Measurements from ENCODE around the gene HSPBP1.

DNA sequence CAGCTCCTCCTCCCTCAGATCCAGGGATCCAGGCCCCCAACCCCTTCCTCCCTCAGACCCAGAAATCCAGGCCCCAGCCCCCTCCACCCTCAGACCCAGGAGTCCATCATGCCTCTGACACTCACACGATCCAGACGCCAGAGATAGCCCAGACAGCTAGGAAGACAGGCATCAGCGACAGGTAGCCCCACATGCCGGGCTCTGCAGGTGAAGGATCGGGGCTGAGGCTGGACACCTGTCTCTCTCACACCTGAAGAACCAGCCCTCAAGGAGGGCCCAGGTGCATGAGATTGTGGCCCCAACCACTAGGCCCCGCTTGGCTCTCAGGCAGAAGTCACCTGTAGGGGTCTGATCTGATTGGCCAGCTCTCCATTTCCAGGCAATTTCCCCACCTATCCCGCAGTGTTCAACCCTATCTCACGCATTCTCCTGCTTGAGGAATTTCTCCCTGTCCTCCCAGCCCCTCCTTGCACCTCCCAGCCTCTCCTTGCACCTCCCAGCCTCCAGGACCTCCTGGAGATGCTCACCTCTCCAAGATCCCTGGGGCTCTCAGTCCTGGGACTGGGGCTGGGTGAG lies 41.0 kb upstream of the HSPBP1 start:
- TF ChIP-seq RFX5 (IDR thresholded peaks at IDR 0.05; ENCODE audit: low read depth, low read length) (no peak), POLR2A (IDR thresholded peaks at IDR 0.05; ENCODE audit: low read depth, low read length) (no peak), CHD1 (IDR thresholded peaks at IDR 0.05; ENCODE audit: low read depth, low read length) (no peak), CEBPB (IDR thresholded peaks at IDR 0.05; ENCODE audit: low read depth, low read length) (no peak), RCOR1 (IDR thresholded peaks at IDR 0.05; ENCODE audit: insufficient replicate concordance, low read length) (no peak), MAZ (IDR thresholded peaks at IDR 0.05; ENCODE audit: borderline replicate concordance, low read depth, low read length) (no peak), RAD21 (IDR thresholded peaks at IDR 0.05; ENCODE audit: low read length) (no peak), FOS (IDR thresholded peaks at IDR 0.05; ENCODE audit: low read depth, low read length) (no peak), SMC3 (IDR thresholded peaks at IDR 0.05; ENCODE audit: low read depth, low read length) (no peak)
- TF ChIP-seq, protein P1, sequence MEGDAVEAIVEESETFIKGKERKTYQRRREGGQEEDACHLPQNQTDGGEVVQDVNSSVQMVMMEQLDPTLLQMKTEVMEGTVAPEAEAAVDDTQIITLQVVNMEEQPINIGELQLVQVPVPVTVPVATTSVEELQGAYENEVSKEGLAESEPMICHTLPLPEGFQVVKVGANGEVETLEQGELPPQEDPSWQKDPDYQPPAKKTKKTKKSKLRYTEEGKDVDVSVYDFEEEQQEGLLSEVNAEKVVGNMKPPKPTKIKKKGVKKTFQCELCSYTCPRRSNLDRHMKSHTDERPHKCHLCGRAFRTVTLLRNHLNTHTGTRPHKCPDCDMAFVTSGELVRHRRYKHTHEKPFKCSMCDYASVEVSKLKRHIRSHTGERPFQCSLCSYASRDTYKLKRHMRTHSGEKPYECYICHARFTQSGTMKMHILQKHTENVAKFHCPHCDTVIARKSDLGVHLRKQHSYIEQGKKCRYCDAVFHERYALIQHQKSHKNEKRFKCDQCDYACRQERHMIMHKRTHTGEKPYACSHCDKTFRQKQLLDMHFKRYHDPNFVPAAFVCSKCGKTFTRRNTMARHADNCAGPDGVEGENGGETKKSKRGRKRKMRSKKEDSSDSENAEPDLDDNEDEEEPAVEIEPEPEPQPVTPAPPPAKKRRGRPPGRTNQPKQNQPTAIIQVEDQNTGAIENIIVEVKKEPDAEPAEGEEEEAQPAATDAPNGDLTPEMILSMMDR (conservative IDR thresholded peaks at IDR 0.05; ENCODE audit: low read depth, low read length): no peak
- TF ChIP-seq, protein P2, sequence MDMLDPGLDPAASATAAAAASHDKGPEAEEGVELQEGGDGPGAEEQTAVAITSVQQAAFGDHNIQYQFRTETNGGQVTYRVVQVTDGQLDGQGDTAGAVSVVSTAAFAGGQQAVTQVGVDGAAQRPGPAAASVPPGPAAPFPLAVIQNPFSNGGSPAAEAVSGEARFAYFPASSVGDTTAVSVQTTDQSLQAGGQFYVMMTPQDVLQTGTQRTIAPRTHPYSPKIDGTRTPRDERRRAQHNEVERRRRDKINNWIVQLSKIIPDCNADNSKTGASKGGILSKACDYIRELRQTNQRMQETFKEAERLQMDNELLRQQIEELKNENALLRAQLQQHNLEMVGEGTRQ (IDR thresholded peaks at IDR 0.05; ENCODE audit: low read depth, low read length): no peak
- TF ChIP-seq, protein P3, sequence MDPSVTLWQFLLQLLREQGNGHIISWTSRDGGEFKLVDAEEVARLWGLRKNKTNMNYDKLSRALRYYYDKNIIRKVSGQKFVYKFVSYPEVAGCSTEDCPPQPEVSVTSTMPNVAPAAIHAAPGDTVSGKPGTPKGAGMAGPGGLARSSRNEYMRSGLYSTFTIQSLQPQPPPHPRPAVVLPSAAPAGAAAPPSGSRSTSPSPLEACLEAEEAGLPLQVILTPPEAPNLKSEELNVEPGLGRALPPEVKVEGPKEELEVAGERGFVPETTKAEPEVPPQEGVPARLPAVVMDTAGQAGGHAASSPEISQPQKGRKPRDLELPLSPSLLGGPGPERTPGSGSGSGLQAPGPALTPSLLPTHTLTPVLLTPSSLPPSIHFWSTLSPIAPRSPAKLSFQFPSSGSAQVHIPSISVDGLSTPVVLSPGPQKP (IDR thresholded peaks at IDR 0.05; ENCODE audit: borderline replicate concordance, low read depth, low read length): no peak
